NCI-H2029 treated with DMSO at 0.1 percent for 48 hours (cell line): ENCODE results near the gene MRPS34.
"Not testable (repeated sequence)": the region's sequence is repeated elsewhere in the genome, so short reads cannot be mapped to it uniquely, and the experiment has no call there.

Experiments used
- DNase-seq: peaks from one replicate; lab custom pipeline; 2025; lab: John Stamatoyannopoulos, UW

Gene MRPS34

GRCh38 chr16:1772908-1773702 lies at the start of gene MRPS34:
TSS of gene MRPS34 (minus strand) at chr16:1773134. CDS start at chr16:1773119, 15 bp downstream.
- peak; percentile 13 for DNase-seq

DNA sequence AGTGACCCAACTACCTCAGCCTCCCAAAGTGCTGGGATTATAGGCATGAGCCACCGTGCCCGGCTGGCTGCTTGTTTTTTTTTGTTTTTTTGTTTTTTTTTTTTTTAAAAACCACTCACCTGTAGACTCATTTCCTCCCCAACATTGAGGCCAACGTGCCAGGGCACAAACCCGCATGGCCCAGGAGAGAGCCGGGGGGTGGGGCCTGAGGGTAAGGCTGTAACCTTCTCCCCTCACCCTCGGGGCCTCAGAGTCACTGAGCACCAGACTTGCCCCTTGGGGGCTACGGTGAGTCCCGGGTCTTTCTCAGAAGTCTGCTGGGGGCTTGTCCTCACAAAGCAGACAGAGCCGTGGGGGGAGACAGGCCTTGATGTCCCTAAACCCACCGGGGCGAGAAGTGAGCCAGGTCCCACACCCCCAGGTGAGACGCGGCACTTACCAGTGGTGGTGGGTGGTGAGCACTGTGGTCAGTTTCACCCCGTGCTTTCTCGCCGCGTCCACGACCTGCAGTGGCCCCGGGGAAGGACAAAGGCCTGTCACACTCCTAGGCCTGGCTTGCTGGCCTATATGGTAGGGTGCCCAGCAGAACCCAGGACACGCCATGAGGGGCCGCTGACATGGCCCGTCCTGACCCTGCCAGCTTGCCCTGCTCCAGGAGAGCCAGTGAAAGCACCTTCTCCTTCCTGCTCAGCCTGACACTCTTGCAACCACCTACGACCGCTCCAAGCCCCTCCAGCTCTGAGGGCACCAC lies 49.1 kb upstream of the MRPS34 start:
- no peak for DNase-seq

DNA sequence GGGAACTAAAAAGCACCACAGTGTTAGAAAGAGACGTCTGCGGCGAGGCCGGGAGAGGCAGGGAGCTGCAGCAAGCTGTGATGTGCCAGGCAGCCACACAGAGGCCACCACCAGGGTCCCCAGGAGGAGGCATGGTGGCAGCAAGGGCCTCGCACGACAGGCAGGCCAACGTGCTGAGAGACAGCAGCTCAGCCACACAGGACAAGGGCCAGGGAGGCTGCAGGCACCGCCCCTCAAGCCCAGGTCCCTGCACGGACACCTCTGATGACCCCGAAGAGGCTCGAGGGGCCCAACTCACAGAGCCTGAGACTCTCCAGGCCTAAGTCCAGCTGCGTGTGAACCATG lies 48.0 kb upstream of the MRPS34 start:
- DNase-seq = no peak

GRCh38 chr16:1820096-1820945 lies 47.4 kb upstream of the MRPS34 start:
- no peak for DNase-seq

GRCh38 chr16:1819611-1820010 lies 46.7 kb upstream of the MRPS34 start:
- DNase-seq = no peak

DNA sequence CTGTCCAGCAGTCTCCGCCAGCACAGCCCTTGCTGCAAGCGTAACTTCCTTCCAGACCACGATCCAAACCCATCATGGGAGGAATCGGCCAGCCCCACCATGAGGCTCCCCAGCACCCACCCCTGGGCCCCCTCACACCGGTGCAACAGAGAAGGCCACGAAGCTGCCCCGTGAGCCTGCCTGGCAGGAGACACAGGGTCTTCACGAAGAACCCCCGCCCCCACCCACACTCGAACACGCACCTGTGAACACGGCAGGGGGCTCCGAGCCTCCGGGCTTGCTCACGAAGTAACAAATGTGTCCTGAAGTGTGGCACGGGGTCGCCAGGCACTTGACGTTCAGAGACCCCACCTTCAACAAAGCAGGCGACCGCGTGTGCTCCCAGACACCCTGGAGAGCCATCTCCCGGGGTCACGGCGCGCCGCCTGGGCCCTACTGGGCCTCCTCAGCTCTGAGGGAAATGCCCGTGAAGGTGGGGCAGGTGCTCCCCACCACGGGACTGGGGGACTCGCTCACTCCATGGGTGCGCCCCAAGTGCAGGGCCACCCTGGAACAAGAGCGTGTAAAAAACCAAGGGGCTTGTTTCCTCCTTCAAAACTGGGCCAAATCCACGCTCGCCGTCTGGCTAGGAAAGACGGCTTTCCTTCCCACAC lies 46.1 kb upstream of the MRPS34 start:
- no peak for DNase-seq

- DNase-seq = no peak
Measured at GRCh38 chr16:1818204-1818872, 45.4 kb upstream of the MRPS34 start.

DNA sequence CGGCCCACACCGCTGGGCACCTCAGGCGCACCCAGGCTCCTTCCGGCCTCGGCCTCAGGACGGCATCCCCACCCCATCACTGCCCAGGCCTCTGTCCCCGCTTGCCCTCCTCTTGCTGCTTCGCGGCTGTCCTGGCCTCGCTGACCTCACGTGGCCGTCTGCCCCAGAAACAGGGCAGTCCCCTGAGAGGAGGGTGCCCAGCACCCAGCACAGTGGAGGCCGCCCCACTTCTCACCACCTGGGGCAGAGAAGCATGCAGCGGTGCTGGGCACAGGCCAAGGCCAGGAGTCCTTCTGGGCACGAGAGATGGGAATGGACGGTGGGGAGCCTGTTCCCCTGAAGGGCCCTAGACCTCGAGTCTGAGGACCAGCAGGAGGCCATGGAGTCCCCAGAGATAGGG lies 44.8 kb upstream of the MRPS34 start:
- no peak for DNase-seq

DNA sequence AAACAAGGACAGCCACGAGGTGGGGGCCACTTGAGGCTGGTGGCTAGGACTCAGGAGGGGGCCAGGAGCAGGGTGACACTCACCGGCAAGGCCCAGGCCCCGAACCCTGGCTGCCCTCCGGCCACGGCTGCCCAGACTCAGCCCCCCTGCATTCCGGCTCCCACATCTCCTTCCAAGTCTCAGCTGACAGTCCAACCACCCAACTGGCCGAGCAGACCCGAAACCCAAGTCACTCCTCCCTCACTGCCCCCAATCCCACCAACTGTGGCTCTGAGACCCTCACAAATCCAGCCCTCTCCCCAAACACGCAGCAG lies 44.3 kb upstream of the MRPS34 start:
- DNase-seq = no peak

DNA sequence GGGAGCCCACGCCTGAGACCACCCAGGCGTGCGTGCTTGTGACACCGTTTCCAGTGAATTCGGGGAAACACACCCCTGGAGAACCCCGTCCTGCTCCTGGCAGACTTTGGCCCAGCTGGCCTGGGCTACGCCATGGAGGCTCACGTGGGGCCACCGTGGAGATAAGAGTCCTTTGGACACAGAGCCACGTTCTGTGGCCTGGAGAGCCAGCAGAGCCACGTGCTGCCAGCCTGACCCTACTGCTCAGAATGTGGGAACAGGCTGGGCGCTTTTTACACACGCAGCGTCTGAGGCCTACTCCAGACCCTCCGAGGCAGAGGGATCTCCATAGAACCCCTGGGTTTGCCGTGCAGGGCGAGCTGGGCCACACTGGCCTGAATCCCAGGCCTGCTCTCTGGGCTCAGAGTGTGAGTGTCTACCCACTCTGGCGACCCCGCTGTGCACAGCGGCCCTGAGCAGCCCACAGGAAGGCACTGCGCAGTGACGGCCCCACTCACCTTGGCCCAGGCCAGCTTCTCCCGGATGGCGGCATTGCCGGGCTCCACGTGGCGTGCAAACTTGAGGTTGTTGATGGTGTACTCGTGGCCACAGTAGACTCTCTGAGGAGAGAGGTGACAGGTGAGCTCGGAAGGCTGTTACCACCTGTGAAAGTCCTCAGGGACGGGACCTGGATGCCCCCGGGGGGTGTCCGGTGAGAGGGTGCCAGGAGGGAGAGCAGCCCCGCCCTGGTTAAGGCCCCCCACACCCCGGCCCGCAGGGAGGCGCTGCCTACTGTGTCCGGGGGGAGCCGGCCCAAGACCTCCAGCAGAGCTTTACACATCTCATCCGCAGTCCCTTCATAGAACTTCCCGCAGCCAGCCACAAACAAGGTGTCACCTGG lies 43.7 kb upstream of the MRPS34 start:
- DNase-seq = no peak

GRCh38 chr16:1815461-1815860 lies 42.5 kb upstream of the MRPS34 start:
- no peak for DNase-seq

DNA sequence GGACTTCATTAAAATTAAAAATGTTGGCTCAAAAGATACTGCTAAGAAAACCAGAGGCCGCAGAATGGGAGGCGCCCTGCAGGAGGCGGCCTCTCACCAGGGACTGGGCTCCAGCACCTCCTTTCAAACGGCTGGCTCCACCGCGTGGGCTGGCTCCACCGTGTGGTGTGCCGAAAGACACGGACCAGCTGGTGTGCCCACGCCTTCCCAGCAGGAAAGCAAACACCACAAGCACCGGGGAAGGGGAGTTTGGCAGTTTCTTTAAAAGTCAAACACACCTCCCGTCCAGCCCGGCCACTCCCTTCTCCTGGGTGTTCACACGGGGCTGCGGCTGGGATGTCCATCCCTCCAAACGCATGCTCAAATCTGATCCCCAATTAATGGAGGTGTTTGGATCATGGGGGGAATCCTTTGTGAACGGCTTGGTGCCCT lies 39.8 kb upstream of the MRPS34 start:
- DNase-seq = no peak

GRCh38 chr16:1810536-1810935 lies 37.6 kb upstream of the MRPS34 start:
- DNase-seq = no peak

- DNase-seq = no peak
Measured at GRCh38 chr16:1810106-1810505, 37.2 kb upstream of the MRPS34 start.

DNA sequence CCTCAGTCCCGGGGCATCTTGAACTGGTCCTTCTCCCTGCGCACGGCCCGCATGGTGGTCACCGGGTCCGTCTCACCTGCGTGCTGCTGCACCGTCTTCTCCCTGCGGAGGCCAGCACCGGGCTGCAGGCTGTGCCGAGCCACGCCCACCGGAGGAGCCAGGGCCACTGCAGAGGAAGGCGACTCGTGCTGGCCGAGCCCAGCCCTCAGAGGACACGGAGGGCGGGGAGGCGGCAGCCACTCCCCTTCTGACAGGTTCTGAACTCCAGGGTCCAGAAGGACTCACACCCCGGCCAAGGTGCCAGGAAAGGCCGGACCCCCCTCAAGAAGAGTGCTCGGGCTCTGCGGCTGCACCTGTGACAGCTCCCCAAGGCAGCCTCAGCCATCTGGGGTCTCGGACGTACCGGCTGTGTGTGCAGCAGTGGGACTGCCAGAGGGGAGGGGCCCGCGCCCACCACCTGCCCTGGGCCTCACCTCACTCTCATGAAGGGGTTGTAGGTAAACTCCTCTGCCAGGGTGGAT lies 36.4 kb upstream of the MRPS34 start:
- DNase-seq = no peak

DNA sequence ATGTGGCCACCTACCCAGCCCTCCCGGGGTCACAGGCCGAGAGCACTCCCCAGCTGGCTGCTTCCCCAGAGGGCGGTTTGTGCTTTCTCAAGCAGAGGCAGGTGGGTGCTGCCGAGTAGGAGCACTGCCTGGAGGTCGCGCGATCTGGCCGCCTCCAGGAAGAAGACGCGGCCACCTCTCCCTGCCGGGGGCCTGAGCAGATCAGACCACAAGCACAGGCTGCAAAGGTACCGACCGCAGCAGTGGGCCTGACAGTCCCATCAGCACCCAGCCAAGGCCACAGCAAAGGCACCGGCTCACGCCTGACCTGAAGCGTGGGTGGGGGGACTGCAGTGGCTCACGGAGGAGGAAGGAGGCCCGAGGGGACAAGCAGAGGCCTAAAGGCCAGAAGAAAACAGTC lies 35.8 kb upstream of the MRPS34 start:
- no peak for DNase-seq

GRCh38 chr16:1807626-1808025 lies 34.7 kb upstream of the MRPS34 start:
- no peak for DNase-seq

DNA sequence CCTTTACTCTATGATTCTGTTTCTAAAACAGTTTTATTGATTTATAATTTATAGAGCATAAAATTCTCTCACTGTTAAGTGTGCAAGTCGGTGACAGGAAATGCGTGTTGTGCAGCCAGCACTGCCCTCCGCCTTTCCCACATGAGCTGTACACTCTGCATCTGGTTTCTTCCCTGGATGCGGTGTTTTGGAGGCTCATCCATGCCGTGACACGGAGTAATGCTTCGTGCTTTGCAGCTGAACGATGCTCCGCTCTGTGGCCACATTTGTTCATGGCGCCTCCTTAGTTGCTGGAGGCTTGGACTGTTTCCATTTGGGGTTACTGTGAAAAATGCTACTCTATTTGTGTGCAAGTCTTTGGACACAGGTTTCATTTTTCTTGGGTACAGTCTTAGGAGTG lies 27.8 kb upstream of the MRPS34 start:
- DNase-seq = no peak

- not testable (repeated sequence) for DNase-seq
Measured at GRCh38 chr16:1799263-1799662, 26.3 kb upstream of the MRPS34 start.

DNA sequence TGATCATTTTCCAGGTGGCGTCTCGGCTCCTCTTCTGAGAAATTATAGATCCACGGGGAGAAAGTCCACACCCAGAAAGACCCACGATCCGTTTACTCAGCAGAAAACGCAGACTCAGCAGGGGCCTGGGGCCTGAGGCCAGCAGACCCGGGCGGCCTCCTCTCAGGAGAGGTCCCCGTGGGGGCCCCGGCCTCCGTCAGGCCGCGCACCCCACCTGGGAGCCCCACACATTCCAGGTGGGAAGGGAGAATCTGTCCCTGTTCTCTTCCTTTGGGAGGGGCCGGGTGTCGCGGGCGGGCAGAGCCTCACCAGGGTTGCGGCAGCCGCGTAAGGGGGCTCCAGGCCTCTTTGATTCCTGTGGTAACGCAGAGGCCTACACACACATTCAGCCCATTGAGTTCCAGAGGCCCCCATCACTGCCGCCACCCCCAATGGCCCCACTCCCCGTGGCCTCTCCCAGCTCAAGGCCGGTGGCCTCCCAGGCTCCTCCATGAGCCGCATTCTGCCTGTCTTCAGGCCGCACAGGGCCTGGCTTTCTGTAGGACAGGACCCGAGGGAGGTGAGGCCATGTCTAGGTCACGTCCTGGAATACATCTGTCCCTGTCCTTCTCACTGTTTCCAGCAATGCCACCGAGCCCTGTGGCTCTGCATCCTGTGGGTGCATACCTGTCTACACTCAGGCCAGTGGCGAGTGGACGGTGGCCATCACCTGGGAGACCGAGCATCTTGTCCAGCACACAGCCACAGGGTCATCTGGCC lies 22.2 kb upstream of the MRPS34 start:
- DNase-seq = no peak
